ENCODE measurements around the gene VPS8.

Gene VPS8

DNA sequence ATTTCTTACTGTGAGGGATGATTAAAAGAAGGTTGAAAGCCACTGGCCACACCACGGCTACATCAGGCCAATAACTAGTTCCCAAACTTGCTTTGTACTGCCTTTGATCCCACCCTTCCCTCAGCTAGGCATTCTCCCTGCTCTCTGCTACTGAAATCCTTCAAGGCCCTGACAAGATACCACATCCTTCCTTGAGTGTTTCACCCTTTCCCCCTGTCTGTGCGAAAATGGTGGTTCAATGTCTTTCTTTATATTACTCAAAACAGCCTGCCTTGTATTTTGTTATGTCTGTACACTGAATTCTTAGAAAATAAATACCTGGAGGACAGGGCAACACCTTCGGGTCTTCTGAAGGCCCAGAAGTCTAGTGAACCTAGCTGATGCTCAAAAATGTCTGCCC, 932 bp upstream of the VPS8 start:
- DNase-seq (ENCODE audit: low spot score) = no peak

DNA sequence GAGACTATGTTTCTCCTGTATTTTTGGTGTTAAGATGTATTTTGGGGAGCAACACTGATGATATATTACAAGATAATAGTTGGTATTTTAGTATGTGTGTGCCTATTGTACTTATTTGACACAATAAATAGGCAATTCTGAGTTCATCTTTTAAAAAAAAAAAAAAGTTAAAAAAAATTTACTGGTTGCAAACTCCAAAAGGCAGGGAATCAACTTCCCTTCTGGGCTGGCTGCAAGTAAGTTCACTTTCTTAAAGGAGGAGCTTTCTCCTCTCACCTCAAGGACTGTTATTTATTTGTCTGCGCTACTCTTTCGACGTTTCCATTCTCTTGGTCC, 335 bp upstream of the VPS8 start:
- no peak for DNase-seq (ENCODE audit: low spot score)

DNA sequence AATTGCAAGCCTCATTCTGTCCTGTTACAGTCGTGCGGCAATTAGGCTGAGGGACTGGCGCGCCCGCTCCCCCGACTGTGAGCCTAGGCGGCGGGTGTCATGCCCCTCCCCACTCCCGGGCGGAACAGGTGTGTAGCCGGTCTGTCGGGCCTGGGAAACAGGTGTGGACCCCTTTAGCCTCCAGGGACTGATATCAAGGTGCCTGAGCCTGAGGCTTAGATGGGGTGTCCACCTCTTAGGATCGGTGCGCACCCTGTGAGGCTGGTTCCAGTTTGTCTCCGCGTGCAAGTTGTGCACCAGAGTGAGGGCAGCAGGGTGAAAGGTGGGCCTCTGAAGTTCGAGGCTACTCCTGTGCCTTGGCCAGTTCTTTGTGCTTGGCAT, 686 bp downstream of the VPS8 start:
- DNase-seq (ENCODE audit: low spot score) = peak; percentile 14

DNA sequence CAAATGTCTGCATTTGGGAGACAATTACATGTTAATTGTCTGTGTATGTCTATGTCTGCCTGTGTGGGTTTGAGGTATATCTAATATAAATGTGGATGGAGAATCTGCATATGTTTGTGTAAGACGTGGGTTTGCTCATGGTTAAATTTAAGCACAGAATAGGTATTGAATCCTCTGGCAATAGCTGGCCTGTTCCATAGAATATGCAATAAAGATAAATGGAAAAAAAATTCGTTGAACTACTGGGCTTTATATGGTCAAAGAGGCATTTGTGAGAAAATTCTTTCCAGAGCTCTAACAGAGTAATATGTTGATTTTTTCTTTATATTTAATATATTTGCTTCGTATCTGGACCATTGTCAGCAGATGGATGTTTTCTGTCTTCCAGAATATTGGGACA, 1.4 kb downstream of the VPS8 start:
- DNase-seq (ENCODE audit: low spot score) = no peak

DNA sequence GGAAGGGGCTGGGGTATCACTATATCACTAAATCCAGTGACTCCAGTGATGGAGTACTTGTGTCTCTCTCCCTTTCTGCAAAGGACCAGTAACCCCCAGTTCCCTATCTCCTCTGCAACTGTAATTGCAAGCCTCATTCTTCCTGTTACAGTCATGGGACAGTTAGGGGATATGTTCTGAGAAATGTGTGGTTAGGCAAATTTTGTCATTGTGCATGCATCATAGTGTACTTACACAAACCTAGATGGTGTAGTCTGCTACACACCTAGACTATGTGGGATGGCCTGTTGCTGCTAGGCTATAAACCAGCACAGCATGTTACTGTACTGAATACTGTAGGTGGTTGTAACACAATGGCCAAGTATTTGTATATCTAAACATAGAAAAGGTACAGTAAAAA, 2.2 kb downstream of the VPS8 start:
- no peak for DNase-seq (ENCODE audit: low spot score)

DNA sequence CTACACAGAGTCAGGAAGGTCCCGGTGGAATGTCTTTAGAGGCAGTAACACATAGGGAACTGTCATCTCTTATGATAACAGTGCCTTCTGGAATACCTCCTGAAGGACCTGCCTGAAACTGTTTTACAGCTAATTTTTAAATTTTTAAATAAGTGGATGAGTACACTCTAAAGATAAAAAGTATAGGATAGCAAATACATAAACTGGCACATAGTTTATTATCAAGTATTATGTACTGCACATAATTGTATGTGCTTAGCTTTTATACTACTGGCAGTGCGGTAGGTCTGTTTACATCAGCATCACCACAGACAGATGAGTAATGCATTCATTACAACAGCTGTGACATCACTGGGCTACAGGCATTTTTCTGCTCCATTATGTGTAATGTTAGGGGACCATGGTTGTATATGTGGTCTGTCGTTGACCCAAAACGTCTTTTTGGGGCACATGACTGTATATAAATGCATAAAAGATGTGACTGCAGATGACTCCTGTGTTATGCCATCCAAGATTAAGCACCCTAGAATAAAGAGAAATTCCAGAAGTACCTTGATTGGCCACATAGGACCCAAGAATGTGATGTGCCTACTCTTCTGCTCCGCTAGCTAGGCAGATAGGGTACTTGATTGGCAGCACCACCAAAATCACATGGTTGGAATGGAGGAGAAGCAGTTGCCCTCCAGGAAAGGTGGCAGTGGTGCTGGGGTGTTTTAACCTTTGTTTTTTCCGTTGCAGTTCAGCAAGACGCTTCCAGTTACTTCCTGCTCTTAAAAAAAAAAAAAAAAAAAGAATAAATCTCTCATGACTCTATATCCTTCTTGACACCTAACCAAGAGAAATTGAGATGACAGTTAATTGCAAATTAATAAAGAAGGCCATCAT, 3.3 kb downstream of the VPS8 start:
- peak; percentile 19 for DNase-seq (ENCODE audit: low spot score)

DNA sequence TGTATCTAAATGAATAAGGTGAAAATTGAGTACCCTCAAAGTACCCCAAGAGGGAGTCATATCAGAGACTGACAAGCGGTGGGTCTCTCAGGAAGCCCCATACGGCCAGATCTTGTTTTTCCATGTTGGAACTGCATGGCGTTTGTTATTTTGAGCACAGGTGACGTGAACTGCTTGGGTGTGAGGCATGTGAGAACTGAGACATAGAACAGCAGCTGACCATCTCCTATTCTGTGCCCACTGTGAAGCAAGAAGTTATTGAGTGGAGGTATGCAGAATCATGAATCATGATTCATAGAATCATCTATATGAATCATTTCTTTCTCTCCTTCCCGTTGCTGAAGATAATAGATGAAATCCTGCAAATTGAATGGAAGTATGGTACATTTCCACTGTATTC, 4.6 kb downstream of the VPS8 start:
- no peak for DNase-seq (ENCODE audit: low spot score)

DNA sequence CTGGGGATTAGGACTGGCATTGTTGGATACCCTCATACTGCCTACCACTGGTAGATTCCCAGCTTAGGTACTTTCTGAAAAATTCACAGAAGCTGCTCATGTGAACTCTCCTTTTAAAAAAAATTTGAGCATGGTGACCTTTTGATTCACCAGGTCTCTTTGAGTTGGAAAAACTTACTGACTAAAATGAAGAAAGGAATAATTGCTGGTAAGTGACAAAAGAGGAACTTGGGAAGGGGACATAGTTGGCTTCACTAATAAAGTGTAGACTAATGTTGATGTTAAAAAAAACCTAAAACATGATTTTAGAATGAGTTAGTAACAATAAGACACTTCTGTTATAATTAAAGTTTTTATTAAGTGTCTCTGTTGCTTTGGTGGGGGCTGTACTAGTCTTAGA, 8.6 kb downstream of the VPS8 start:
- no peak for DNase-seq (ENCODE audit: low spot score)

DNA sequence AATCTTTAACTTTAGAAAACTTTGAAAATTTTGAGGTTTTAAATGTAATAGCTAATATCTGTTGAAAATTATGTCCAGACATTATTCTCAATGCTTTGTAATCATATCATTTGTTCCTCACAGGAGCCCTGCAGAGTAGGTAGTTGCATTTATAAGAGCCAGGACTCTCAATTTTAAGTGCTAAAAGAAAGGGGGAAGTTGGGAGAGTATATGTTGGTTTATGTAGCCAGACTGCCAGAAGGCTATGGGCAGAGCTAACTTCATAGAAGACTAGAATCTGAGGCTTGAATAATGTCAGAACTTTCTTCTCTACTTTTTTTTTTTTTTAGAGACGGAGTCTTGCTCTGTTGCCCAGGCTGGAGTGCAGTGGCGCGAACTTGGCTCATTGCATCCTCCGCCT, 9.1 kb downstream of the VPS8 start:
- DNase-seq (ENCODE audit: low spot score) = no peak

DNA sequence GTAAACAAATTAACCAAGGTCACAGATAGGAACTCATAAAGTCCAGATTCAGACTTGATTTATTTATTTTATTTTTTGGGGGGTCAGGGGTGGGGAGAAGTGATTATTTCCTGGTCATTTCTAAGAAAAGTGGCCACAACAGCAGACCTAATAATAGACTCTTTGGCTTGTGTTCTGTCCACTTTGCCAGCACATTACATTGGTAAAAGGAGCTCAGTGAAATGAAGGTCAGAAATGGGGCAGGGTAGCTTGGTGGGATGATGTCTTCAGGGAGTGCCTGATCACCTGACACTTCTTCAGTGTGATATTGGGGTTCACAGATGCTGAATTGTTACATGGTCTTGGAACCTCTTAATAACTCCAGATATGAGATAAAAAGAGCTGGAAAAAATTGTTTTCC, 10.1 kb downstream of the VPS8 start:
- no peak for DNase-seq (ENCODE audit: low spot score)

DNA sequence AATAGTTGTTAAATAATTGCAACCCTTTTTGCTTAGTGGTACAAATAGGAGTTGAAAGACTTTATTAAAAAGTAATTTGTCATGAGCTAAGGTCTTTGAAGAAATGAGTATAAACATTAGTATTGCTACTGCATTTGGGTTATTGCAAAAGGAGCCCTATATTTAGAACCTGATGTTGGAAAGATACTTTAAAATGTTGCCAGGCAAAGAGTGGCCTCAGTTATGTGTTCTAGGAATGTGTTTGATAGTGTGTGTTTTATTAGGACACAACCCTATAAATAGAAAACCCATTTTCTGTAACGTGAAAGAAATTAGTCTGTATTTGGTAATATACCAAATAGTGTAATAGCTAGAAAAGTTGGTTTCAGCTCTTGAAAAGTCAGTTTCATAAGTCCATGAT, 10.7 kb downstream of the VPS8 start:
- peak; percentile 37 for DNase-seq (ENCODE audit: low spot score)

DNA sequence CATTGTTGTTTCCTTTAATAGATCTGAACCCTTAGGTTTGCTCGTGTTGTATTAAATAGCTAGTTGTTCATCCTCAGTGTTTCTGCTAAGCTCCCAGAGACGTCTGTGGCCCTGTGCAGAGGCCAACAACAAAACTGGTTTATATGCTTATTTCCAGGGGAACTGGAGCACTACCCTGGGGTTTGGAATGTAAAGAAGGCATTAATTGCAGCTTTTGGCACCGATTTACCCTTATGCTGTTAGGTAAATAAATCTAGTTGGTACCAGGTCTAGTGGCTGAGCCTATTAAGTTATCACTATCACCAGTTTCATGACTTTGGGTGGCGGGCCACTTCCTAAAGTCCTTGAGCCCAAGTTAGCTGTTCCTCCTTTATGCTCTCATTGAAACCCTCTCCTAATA, 12.0 kb downstream of the VPS8 start:
- no peak for DNase-seq (ENCODE audit: low spot score)

DNA sequence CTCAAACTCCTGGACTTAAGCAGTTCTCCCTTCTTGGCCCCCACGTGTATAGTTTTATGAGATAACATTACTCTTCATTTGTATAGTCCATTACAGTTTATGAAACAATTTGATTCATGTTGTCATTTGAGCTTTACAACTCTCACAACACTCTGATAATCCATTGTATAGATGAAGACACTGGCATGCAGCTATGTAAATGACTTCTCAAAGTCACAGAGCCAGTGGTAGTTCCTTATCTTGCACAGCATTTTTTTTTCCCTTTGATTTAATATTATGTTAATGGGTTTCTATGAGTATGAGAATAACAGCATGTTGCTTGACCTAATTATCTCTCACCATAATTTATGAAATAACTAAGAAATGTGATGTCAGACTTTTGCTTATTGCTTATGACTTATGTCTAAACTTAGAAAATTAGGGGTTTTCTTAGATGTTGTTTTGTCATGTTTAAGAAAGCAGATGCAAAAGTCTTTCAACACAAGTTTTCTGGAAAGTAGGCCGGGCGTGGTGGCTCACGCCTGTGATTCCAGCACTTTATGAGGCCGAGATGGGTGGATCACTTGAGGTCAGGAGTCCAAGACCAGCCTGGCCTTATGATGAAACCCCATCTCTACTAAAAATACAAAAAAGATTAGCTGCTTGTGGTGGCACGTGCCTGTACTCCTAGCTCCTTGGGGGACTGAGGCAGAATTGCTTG, 13.3 kb downstream of the VPS8 start:
- DNase-seq (ENCODE audit: low spot score) = no peak

DNA sequence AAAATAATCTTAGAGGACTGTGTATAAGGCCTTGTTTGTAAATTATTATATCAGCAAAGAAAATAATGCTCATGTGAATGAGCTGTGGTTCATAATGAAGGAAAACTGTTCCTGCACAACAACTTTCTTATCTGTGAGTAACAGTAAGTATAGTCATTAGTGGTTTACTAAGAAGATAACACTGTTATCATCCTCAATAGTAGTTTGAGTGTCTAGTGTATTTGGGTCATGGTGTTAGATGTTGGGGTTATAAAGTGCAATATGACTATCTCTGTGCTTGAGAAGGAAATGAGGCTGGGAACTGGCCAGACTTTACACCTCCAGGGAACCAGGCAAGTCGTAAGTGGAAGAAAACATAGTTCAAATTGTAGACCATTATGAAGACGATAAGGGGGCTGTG, 15.6 kb downstream of the VPS8 start:
- no peak for DNase-seq (ENCODE audit: low spot score)

DNA sequence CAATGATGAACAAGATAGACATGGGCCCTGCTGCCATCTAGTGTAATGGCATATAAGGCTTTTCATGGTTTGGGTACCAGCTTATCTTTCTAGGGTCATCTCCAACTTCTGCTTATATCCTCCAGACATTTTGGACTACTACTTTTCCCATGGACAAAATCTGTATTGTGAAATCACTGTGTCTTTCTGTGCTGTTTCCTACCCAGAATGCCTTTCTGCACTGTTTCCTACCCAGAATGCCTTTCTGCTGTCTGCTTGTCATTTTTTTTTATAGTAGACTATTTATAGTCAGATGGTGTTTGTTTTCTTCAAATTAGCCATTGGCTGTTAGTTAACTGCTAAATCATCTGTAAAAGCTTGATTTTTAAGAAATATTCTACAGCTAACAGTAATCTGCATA, 20.1 kb downstream of the VPS8 start:
- DNase-seq (ENCODE audit: low spot score) = no peak

DNA sequence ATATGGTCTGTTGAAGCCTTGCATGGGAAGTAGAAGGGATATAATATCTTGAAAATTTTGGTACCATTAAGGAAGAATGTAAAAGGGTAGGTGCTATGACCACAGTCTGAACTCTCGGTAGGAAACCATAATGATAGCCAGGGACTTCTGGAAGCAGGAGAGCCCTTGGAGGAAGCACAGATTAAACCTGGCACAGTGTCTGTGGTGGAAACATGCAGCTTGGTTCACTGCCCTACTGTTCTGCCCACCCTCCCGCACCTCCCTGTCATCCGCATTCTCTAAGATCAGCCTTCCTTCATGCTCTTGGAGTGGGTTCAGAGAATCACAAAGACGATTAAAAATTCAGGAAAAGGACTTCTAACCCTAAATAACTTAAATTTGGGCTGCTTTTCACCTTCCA, 20.9 kb downstream of the VPS8 start:
- DNase-seq (ENCODE audit: low spot score) = no peak

DNA sequence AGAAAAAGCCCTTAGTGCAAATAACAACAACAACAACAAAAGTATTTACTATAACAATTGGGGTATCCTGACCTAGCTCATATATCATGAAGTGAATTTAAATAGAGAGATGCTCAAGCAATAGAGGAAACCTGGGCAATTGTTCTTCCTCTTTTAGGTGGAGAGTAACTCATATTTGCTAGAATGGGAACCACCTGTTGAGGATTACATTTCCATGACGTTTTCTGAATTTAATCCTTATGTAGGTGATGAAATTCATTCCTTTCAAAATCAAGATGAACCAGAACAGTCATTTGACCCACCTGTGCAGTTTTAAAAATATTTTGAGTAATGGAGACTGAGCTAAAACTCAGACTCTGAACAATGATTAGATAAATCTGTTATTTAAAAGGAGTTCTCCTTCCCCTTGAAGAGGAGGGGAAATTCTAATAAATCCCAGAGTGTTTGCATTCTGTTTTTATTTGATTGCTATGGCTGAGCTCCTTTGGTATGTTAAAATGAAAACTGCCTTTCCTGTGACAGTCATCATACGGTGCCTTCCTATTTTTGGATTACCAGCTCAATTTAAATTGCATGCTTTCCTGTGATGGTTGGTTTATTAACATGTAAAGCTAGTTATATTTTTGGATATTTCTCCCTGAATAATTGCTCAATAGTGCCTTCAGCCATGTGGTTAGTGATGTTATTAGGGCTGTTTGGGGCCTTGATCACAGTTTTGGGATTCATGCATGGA, 24.3 kb downstream of the VPS8 start:
- DNase-seq (ENCODE audit: low spot score) = no peak

DNA sequence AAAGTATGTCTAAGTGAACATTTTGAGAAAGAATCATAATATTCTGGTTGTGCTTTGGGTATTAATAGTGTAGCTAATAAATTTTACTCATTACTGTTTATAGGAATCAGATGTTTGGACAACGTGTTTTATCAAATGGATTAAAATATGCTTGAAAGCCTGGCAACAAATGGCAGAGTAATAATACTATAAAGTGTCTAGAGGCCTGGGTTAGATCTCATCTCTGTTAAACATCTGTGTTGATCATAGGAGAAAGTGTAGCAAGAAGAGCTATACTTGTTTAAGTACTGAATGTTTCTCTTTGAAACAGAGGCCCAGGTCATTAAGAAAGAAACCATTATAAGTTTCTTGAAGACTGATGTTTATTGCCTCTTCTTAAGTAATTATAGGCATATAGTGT, 30.5 kb downstream of the VPS8 start:
- no peak for DNase-seq (ENCODE audit: low spot score)

DNA sequence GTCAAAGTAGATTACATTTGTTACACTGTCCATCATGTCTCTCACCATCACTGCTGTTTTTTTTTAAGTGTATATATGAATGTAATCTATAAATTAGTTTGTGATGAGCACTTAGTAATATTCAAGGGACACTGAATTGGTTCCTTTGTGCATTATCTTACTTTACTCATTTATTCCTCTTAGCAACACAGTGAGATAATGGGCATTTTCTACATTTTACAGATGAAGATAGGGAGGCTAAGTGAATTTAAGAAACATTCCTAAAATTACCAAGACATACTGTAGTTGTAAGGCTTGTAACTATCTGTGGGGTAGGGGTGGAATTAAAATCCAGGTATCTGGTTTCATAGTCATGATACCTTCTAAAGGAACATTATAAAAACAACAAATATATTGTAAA, 33.9 kb downstream of the VPS8 start:
- DNase-seq (ENCODE audit: low spot score) = no peak

DNA sequence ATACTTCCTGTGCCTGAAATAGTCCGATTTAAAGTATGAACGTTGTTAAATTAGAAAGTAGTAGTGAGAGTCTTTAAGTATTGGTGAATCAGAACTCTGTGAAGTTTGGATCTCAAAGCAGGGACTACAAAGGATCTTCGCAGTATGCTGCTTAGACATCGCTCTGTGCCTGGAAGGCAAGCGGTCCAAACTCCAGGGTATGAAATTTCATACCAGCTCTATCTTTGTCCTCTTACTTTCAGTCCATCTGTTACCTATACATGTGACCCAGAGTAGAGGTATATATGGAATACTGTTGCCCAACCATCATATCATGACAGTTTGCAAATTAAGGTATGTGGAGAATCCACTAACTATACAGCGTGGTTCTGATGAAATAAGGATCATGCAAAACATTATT, 34.5 kb downstream of the VPS8 start:
- no peak for DNase-seq (ENCODE audit: low spot score)

DNA sequence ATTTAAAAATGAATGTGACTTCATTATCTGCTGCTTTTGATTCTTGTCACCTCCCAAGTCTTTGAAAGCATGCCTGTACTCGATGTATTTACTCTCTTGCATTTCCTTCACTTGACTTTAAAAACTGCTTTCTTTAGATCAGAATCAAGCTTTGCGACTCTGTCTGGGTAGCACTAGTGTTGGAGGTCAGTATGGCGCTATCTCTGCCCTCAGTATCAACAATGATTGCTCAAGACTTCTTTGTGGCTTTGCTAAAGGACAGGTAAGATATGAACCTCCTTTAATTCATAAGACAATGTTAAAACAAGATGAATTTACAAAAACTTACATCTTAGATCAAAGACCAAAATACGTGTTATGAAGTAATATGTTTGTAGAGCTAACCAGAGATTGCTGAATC, 37.0 kb downstream of the VPS8 start:
- DNase-seq (ENCODE audit: low spot score) = no peak

DNA sequence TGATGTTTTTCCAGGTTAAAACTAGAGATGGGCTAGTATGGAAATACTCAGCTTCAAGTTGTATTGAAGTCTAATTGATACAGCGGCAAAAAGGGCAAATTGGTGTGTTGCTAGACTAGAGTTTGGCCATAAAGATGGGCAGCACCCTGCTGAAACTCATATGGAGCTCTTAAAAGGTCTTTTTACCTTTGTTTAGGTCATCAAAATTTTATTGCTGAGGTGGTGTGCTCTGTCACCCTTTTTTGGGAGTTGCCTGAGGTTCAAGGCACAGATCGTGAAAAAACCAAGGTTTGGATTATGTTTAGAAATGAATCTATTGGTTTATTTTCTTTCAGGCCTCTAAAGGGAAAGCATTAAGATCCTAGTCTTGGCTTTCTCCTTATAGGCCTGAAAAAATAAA, 38.2 kb downstream of the VPS8 start:
- no peak for DNase-seq (ENCODE audit: low spot score)

DNA sequence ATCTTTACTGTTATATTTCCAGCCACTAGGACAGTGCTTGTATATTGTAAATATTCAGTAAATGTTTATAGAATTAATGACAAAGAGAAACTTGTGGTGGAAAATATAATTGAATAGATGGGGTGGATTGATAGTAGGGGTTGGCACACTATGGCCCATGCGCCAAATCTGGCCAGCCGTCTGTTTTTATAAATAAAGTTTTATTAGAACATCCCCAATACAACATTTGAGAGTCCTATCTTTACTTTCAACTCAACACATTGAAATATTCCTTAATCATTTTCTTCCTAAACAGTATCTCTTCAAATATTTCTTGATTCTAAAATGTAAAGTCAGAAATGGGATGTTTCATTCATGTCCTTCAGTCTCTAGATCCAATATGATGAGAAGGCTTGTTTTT, 45.1 kb downstream of the VPS8 start:
- DNase-seq (ENCODE audit: low spot score) = no peak
